NCI-H2081 (cell line): ENCODE measurements around the gene SGK2.

Source experiments
- DNase-seq, 2 experiments: peaks; one replicate each; lab custom pipeline; 2025; lab: John Stamatoyannopoulos, UW

Gene SGK2

GRCh38 chr20:43536041-43536816 lies 22.6 kb upstream of the SGK2 start:
- no peak for DNase-seq

GRCh38 chr20:43536817-43537440 lies 21.9 kb upstream of the SGK2 start:
- no peak for DNase-seq

- DNase-seq, result peak in 1 of 2 experiments; percentile 39
Measured at GRCh38 chr20:43537921-43538877, 20.6 kb upstream of the SGK2 start.

- no peak for DNase-seq
Measured at GRCh38 chr20:43538878-43539700, 19.7 kb upstream of the SGK2 start.

GRCh38 chr20:43539975-43540672 lies 18.7 kb upstream of the SGK2 start:
- DNase-seq, result no peak

GRCh38 chr20:43540673-43541060 lies 18.2 kb upstream of the SGK2 start:
- no peak for DNase-seq

- DNase-seq, result no peak
Measured at GRCh38 chr20:43541214-43541613, 17.6 kb upstream of the SGK2 start.

- DNase-seq, result no peak
Measured at GRCh38 chr20:43542161-43542560, 16.7 kb upstream of the SGK2 start.

- no peak for DNase-seq
Measured at GRCh38 chr20:43542674-43543073, 16.2 kb upstream of the SGK2 start.

GRCh38 chr20:43543138-43543537 lies 15.7 kb upstream of the SGK2 start:
- DNase-seq, result no peak

- no peak for DNase-seq
Measured at GRCh38 chr20:43544501-43544900, 14.3 kb upstream of the SGK2 start.

GRCh38 chr20:43545837-43546578 lies 12.8 kb upstream of the SGK2 start:
- DNase-seq, result no peak

- no peak for DNase-seq
Measured at GRCh38 chr20:43548273-43548880, 10.4 kb upstream of the SGK2 start.

- no peak for DNase-seq
Measured at GRCh38 chr20:43549416-43550065, 9.3 kb upstream of the SGK2 start.

GRCh38 chr20:43550456-43550855 lies 8.4 kb upstream of the SGK2 start:
- no peak for DNase-seq

- no peak for DNase-seq
Measured at GRCh38 chr20:43554369-43554768, 4.5 kb upstream of the SGK2 start.

GRCh38 chr20:43559147-43559987 lies 540 bp downstream of the SGK2 start:
- DNase-seq, result no peak

GRCh38 chr20:43560974-43561373 lies 2.1 kb downstream of the SGK2 start:
- no peak for DNase-seq
